NCI-H526 (cell line): ENCODE measurements around the gene MYADML2.

ENCODE experiments used
- DNase-seq, 2 experiments: peaks; one replicate each; lab custom pipeline; 2025; lab: John Stamatoyannopoulos, UW

Gene MYADML2

DNA sequence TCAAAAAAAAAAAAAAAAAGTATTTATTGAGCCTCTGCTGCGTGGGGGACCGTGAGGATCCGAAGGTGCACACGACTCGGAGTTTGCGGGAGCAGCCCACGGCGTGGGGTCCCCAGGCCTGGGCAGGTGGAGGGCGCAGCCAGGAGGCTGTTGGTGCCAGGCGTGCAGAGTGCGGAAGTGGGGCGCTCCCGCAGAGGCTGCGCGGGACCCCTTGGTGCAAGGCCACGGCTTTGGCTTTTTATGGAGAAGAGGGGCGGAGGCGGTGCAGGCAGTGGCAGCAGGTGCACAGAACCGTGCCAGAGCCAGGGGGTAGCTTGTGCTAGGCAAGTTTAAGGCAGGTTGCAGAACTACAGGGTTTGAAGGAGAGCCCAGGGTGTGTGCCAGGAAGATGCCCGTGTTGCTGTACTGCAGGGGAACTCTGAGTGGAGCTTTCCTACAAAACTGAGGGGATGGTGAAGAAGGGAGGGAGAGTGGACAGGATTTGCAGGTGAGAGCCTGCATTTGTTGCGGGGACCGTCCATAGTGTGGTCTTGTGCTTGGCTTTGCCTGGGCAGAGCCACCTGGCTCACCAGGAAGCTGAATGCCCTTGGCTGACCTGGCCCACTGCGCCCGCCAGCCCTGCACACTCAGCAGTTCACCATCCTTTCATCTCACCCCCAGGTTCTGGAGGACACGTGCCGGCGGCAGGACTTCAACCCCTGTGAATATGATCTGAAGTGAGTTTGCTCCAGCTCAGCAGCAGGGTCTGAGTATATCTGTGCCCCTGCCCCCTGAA is 31.7 kb upstream of the MYADML2 start:
- DNase-seq, result no peak

DNA sequence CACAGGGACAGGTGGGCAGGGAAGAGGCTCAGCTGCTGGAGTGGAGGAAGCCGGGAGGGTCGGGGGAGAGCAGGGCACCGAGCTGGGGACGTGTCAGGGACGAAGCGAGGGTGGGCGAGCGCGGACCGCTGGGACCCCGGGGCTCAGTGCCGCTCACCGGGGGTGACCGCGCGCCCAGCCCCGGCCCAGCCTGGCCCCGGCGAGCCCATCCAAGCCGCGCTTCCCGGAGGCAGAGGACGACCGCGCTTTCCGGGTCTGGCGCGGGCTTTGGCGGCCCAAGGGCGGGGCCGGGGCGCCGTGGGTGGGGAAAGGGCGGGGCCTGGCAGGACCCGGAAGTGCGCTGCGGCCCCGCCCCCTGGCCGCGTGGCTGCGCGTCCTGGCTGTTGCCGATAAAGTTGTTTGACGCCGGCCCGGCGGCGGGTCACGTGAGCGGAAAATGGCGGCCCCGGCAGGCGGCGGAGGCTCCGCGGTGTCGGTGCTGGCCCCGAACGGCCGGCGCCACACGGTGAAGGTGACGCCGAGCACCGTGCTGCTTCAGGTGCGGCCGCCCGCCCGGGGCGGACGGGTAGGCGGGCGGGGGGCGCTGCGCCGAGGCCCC is 30.3 kb upstream of the MYADML2 start, which contains the start of gene ASPSCR1:
TSS of gene ASPSCR1 (plus strand) at position 419 of the 598 bp plus-strand sequence. CDS start at position 437, 18 bp downstream.
- peak; percentile 51 to 95 for DNase-seq

DNA sequence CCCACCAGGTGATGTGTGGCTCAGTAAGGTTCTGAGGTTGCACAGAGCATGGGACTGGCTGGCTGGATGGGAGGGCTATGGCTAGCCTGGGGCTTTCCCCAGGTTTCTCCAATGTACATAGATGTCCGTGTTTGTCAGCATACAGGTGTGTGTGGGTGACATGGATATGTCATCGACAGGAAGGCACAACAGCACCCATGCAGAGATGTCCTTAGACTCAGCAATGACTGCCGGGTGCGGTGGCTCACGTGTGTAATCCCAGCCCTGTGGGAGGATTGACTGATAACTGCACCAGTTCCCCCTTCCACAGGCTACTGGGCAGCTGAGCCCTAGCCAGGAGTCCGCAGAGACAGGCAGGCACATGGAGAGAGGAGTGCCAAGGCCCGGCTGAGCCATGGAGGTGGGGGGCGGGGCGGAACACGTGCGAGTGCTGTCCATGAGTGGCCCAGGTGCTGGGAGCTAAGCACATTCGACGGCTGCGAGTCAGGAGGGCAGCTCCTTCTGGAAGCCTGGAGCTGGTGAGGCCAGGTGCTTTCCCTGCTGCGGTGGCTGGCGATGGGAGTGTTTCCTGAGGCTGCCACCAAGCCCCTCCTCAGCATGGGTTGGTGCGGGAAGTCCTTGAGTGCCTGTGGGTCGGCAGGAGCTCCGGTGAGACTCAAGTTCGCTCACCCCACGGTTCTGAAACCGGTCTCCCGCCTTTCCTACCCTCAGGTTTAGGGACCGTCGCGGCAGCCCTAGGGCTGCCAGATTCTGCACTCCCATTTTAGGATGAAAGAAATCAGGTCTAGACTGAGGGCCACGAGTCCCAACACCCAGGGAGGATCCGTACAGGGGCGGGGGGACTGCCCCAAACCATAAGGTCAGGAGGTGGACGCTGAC is 29.5 kb upstream of the MYADML2 start:
- peak; percentile 44 to 64 for DNase-seq

DNA sequence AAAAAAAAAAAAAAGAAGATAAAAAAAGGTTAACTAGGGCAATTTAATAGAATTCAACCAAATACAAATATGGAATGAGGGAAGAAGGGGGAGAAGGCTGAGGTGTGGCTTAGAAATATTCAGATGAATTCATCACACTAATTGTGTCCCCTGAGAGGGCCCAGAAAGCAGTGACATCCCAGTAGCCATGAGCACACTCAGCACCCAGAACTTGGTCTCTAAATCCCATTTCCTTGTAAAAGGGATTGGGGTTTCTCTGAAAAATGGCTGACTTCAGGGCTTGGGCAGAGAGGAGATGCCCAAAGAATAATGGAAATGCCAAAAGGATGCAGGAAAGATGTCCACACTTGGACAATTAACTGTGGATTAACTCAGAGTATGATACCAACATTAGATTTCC is 26.4 kb upstream of the MYADML2 start:
- no peak for DNase-seq

DNA sequence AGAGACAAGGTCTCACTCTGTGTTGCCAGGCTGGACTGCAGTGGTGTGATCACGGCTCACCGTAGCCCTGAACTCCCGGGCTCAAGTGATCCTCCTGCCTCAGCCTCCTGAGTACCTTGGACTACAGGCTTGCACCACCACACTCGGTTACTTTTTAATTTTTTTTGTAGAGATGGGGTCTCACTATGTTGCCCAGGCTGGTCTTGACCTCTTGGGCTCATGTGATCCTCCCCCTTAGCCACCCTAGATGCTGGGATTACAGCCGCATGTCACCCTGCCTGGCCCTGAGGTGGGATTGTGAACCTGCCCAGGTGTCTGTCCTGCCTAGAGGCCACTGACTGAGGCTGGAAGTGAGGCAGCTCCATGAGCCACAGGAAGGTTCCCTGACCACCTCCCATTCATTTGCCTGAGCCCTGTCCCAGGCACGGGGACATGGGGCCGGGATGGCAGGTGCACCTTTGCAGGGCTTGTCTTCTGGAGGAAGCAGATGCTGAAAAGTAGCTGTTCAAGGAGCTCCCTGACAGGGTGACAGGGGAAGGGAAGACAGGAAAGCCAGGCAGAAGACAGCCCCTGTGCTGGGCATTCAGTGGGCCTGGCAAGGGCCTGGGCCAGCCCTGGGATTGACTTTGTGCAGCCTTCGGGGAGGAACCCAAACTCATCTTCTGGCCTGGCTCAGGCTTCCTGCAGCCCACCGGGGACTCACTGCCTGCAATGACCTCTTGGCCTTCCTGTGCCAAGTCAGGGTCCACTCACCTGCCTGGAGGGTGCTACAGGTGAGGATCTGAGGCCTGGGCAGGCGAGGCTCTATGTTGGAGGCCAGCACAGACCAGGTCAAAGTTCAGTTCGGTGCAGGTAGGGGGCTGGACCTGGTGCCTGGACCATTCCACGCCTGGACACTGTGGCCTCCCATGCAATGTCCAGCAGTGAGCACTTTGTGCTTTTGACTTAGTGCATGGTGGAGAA is 22.1 kb upstream of the MYADML2 start:
- DNase-seq, result no peak

DNA sequence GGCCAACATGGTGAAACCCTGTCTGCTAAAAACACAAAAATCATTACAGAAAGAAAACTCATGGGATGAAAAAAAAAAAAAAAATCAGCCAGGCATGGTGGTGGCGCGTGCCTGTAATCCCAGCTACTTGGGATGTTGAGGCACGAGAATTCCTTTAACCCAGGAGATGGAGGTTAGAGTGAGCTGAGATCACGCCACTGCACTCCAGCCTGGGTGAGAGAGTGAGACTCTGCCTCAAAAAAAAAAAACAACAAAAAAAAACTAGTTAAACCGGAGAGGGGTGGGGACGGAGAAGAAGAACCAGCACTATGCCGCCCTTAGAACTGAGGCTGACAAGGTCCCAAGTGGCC is 21.3 kb upstream of the MYADML2 start:
- no peak for DNase-seq

DNA sequence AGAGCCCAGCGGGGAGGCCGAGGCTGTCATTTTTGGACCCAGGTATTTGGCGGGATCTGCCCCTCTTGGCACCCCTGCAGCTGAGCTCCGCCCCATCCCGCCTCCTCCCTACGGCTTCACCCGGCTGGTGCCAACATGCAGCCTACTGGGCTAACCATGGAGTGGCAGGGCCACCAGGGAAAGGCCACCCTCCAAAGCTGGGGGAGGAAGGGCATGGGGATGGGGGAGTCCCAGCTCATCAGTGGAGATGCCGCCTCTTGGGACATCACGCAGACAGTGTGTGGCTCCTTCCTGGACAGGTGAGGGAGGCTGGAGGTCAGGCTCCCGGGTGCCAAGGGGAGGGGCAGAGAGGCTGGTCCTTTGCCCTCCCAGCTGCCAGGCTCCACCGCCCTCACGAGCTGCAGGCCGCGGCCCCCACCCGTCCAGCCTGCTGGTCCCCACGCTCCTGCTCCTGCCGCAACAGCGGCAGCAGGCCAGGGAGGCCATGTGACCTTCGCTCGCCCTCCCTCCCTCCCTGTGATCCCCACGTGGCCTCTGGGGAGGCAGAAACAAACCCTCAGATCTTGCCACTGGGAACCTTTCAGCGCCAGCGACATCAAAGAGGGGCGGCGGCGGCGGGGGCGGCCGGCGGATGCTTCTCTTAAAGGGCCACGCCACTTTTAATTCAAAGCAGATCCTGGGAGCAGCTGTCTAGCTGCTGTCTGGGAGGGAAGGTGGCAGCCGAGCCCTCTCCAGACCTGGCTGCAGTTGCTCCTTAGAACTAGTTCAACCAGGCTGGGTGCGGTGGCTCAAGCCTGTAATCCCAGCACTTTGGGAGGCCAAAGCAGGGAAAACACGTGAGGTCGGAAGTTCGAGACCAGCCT is 20.7 kb upstream of the MYADML2 start:
- peak; percentile 41 to 78 for DNase-seq

DNA sequence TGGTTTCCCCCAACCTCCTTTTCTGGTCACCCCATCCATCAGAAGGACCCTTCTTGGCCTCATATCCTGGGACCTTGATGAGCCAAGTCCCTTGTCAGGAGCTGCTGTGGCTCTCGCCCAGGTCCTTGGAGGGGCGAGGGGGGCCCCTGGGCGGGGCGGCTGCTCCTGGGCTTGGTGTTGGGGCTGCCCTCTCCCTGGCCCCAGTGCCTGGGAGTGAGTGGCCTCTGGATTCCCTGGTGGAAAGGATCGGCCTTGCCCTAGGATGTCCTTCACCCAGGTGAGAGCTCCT is 20.2 kb upstream of the MYADML2 start:
- no peak for DNase-seq

DNA sequence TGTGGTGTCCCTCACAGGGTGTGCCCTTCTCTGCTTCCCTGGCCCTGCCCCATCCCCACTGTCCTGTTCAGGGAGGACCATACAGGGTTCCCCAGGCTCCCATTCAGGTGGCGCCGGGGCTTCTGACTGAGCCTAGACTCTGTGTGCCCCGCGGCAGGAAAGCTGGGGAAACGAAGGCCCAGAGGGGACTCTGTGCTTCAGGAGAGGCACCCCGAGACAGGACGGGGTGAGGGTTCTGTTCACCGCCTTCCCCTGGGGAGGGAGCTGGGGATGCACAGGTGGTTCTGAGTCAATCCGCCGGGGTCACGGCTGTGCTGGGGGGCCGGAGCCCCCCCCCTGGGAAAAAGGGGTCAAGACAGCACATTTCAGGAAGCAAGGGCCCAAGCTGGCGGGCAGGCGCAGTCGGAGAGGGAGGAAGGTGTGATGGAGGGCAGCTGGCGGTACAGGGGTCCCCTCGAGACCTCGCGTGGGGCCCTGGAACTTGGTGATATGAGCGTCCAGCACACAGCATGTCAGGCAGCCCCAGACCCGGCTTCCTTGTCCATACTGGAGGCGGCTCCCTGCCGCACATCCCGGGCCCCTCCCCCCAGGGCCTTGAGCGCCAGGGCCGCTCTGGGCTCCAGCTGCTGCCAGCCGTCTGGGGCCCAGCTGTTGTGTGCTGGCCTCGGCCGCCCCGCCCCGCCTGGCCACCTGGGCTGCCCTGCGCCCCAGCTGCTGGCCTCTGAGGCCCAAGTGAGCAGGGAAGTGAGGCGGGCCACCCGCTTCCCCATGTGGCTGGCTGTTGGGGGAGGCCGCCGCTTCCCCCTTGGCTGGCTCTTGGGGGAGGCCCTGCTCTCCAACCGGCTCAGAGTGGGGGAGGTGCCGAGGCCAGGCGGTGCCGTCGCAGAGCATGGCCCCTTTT is 19.6 kb upstream of the MYADML2 start:
- peak in 1 of 2 experiments; percentile 58 for DNase-seq

DNA sequence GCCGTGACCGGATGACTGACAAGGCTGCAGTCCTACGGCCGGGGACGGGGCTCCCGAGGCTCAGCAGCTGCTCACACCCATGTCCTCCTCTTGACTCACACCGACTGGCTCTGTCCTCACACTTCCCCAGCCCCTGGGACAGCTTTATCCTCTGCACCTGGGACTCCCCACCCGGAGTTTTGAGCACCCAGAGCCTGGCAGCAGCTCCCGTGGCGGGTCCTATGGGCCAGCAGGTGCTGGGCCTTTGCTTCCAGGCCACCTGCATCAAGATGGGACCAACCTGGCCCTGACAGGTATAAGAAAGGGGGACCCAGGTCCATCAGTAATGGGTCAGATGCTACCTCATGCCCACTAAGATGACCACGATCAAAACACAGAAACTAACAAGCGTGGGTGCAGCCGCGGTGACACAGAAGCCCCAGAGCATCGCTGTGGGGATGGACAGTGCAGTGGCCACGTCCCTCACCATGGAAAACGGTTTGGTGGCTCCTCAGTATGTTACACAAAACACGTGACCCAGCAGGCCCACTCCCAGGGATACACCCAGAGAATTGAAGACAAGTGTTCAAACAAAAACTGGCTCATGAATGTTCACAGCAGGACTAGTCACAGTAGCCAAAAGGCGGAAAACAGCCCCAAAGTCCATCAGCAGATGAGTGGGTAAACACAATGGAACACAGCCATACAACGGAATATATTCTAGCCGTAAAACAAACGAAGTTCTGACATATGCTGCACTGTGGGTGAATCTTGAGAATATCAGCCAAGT is 17.2 kb upstream of the MYADML2 start:
- DNase-seq, result no peak

DNA sequence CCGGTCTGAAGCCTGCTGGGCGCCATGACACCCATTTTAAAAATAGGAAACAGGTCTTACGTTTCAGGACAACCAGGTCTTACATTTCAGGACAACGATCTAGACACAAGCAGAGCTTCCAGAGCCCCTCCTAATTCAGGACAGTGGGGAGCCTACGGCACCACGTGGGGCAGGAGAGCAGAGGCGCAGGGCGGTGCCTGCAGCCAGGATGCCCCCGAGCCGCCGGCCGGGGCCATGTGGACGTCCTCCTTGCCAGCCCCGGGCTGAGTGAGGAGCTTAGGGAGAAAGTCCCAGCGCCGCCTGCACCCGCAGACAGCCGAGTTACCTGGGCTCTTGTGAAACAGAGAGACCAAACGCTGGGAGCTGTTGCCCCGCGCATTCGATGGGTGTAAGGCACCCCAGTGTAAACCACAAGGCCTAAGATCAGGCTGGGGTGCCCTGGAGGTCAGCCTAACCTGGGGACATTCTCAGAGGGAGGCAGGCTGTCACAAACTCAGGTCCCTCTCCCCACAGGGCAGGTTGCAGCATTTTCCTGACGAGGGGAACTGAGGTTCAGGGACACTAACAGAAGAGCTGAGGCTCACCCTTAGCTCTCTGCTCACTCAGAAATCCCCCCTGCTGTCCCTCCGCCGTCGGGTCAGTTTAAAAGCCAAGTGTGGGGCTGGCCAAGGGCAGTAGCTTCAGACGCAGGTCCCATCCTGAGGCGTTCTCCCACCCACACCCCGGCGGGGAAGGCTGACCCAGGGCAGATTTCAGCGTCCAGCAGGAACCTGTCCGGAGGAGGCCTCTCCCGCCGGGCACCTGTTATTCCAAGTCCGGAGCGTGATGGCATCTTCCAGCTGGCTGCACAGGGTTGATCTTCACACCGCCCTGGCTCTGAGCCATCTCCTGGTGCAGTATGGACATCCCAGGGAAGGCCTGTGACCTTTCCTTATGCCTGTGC is 15.7 kb upstream of the MYADML2 start:
- DNase-seq, result peak in 1 of 2 experiments; percentile 24

DNA sequence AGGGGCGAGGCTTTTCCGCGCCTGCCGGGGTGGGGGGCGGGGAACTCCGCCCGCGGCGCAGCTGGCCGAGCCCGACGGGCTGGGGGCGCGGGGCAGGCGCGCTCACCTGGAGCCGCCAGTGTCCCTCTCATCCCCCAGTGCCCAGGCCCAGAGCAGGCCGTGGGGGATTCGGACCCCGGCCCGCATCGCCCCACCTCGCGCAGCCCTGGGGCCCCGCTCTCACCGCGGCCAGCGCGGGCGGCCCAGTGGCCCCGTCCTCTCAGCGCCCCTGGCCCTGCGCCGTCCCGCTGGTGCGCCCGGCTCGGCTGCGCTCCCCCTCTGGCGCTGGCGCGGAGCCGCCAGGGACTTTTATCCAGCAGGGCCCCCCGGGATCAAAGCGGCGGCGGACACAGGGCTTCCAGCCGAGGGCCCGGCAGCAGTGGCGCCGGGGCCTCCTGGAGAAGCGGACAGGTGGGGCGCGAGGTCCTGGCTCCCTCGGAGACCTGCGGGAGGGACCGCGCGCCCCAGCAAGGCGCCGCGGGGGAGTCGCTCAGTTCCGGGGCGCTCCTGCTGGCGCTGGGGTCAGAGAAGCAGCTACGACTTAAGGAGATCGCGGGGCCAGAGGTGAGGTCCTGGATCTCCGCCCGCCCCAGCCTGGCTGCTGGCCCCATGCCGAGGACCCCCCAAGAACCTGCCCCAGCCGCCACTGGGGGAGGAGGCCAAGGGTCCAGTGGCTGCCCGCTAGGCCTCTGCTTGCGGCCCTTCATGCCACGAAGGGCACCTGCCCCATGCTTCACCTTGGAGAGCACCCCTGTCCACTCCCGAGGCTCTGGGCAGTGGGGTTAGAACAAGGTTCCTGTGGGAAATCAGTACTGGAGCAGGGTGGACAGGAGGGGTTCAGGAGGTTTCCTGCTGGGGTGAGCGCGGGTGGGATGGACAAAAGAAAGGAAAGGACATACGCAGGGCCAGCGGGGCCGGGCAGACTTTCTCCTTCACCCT is 14.8 kb upstream of the MYADML2 start:
- DNase-seq, result no peak

DNA sequence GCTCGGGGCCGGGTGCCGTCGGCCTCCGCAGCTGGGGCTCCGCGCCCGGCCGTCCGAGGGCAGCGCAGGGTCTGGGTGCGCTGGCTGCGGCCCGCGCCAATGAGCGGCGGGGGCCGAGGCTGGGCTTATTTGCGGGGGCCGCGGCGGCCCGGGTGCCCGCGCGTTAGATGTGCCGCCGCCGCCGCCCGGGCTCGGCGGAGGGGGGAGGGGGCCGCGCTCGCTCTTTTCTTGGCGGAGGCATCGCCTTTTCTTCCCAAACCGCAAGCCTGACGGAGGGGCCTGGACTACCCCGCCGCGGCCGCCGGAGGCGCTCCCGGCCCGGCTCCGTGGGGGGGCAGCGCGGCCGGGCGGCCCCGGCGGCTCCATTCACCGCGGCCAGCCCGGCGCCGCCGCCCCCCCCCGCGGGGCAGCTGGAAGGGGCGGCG is 14.1 kb upstream of the MYADML2 start, which contains the start of gene NOTUM:
TSS of gene NOTUM (minus strand) at position 101 of the 425 bp plus-strand sequence. CDS start 278 bp downstream, outside the sequence.
- DNase-seq, result peak in 1 of 2 experiments; percentile 46

DNA sequence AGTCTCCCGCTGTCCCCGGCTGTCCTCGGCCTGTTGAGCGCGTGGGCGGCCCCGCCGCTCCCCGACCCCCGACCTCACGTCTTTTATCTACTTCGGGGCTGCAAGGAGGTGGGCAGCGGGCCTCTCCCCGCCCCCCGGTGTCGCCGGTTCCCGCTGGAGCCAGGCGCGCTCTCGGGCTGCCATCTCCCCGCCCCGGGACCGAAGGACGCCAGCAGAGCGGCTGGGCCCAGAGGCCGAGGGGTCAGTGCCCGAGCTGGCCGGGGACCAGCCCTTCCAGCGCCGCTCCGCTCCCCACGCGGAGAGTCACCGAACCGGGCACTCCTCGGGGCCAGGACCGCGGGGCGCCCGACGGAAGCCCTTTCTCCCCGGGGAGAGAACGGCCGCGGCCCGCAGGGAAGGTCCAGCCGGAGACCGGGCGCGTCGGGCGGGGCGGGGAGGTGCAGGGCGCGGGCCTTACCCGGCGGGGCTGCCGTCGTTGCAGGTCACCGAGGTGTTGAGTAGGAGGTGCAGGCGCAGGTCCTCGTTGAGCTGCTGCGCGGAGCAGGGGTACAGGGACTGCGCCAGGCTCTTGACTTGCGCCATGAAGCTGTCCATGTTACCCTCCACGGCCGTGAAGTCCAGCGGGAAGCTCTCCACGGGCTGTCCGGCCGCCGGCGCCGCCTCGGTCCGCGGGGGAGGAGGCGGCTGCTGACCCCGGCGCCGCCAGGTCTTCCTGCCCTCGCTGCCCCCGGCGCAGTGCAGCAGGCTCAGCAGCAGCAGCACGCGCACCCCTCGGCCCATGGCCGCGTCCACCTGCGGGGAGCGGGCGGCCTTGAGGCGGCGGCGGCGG is 13.3 kb upstream of the MYADML2 start:
- DNase-seq, result peak in 1 of 2 experiments; percentile 46

DNA sequence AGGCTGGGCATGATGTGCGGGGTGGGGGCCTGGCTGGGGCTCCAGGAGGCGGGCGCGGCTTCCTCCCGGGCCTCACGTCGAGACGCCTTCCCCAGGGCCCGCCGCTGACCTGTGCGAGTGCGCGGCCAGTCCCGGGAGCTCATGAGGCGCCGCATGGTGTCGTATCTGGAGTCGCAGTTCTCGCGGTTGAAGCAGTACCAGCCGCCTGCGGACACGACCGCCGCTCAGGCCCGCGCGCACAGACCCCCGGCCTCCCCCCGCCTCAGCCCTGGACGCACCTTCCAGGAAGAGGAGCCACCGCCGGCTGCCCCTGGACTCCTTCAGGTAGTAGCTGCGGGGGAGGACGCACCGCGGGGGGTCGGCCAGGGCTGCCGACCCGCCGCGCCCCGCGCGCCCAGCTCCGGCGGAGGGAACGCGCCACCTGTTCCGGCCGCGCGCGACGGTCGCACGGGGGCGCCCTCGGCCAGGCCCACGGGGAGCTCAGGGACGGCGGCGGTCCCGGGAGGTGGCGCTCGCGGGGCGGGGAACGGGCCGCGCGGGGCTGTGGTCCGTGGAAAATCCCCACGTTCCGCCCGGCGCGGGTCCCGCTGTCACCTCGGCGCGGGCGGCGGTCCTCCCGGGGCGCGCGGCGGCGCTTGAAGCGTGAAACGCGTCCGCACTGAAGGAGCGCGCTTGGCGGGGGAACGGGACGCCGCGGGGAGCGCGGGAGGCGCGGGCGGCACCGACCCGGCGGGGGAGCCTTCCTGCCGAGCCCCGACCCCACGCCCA is 12.5 kb upstream of the MYADML2 start:
- peak in 1 of 2 experiments; percentile 76 for DNase-seq
